OCI-LY1 (cell line): ENCODE measurements around the gene FRMD5.

Source experiments
- H2AFZ ChIP-seq: fragments of 200-600 bp; sonication (generic), shearing (Covaris generic); 2 replicates; pipeline ENCODE4 v1.6.0; 2014; ENCODE audit warnings: antibody characterized with exemption, mild to moderate bottlenecking, low read length
- H3F3A ChIP-seq: fragments of 200-600 bp; sonication (generic), shearing (Covaris generic); 2 replicates; pipeline ENCODE4 v1.6.0; 2014; ENCODE audit warnings: mild to moderate bottlenecking, antibody characterized with exemption, low read length, moderate library complexity; ENCODE audit not compliant: insufficient read depth
- H3K27ac ChIP-seq: fragments of 200-600 bp; sonication (generic); 2 replicates; pipeline ENCODE4 v1.5.1; 2014; ENCODE audit warnings: low read length, mixed run types, mild to moderate bottlenecking, low read depth; ENCODE audit not compliant: poor library complexity, severe bottlenecking
- H3K27me3 ChIP-seq: fragments of 200-600 bp; sonication (generic); 2 replicates; pipeline ENCODE4 v1.6.0; 2014; ENCODE audit warnings: antibody characterized with exemption, mild to moderate bottlenecking, low read length, moderate library complexity; ENCODE audit not compliant: insufficient read depth
- H3K36me3 ChIP-seq: fragments of 200-600 bp; sonication (generic); 2 replicates; pipeline ENCODE4 v1.6.1; 2014; ENCODE audit warnings: mild to moderate bottlenecking, antibody characterized with exemption, low read length, moderate library complexity, mixed read lengths; ENCODE audit not compliant: insufficient read depth
- H3K4me1 ChIP-seq: fragments of 200-600 bp; sonication (generic); 2 replicates; pipeline ENCODE4 v1.5.1; 2014; ENCODE audit warnings: mild to moderate bottlenecking, low read length, moderate library complexity; ENCODE audit not compliant: insufficient read depth, severe bottlenecking
- H3K4me2 ChIP-seq: fragments of 200-600 bp; sonication (generic), shearing (Covaris generic); 2 replicates; pipeline ENCODE4 v1.6.1; 2014; ENCODE audit warnings: low read length
- H3K4me3 ChIP-seq: fragments of 200-600 bp; sonication (generic); 2 replicates; pipeline ENCODE4 v1.5.1; 2014; ENCODE audit warnings: low read length, low read depth, mild to moderate bottlenecking, mixed read lengths; ENCODE audit not compliant: poor library complexity, severe bottlenecking
- H3K79me2 ChIP-seq: fragments of 200-600 bp; shearing (Covaris generic); 2 replicates; pipeline ENCODE4 v1.6.1; 2016; ENCODE audit warnings: mixed run types, low read length, mixed read lengths; ENCODE audit not compliant: insufficient read depth
- H3K9ac ChIP-seq: fragments of 200-600 bp; sonication (generic), shearing (Covaris generic); 2 replicates; pipeline ENCODE4 v1.6.1; 2014; ENCODE audit warnings: mild to moderate bottlenecking, low read length, mixed read lengths
- H3K9me2 ChIP-seq: fragments of 200-600 bp; sonication (generic), shearing (Covaris generic); 2 replicates; pipeline ENCODE4 v1.6.1; 2014; ENCODE audit warnings: low read depth, mild to moderate bottlenecking, low read length, mixed read lengths
- H3K9me3 ChIP-seq: fragments of 200-600 bp; shearing (Covaris generic); 2 replicates; pipeline ENCODE4 v1.6.1; 2014; ENCODE audit warnings: low read length, mixed read lengths
- H4K20me1 ChIP-seq: fragments of 200-600 bp; sonication (generic), shearing (Covaris generic); 2 replicates; pipeline ENCODE4 v1.6.0; 2016; ENCODE audit warnings: mild to moderate bottlenecking, low read length; ENCODE audit not compliant: insufficient read depth
- EZH2 ChIP-seq: fragments of 200-600 bp; sonication (generic), shearing (Covaris generic); IDR thresholded peaks from 2 replicates; pipeline ENCODE4 v1.8.0; 2017; ENCODE audit warnings: borderline replicate concordance, mixed run types, mild to moderate bottlenecking, antibody characterized with exemption, low read length, moderate library complexity, mixed read lengths
- TF ChIP-seq, protein P1 (sequence below): fragments of 200-600 bp; sonication (generic), shearing (Covaris generic); IDR thresholded peaks from 2 replicates; pipeline ENCODE4 v1.5.1; 2017; ENCODE audit warnings: mild to moderate bottlenecking, antibody characterized with exemption, low read length, moderate library complexity, mixed read lengths

FRMD5 gene

GRCh38 chr15:43948691-43949325 lies 246.3 kb downstream of the FRMD5 start:
- H3F3A ChIP-seq, result no peaks in the 10 kb centered on the region
- no peak overlapping the region for H3K4me2 ChIP-seq
- TF ChIP-seq, protein P1, sequence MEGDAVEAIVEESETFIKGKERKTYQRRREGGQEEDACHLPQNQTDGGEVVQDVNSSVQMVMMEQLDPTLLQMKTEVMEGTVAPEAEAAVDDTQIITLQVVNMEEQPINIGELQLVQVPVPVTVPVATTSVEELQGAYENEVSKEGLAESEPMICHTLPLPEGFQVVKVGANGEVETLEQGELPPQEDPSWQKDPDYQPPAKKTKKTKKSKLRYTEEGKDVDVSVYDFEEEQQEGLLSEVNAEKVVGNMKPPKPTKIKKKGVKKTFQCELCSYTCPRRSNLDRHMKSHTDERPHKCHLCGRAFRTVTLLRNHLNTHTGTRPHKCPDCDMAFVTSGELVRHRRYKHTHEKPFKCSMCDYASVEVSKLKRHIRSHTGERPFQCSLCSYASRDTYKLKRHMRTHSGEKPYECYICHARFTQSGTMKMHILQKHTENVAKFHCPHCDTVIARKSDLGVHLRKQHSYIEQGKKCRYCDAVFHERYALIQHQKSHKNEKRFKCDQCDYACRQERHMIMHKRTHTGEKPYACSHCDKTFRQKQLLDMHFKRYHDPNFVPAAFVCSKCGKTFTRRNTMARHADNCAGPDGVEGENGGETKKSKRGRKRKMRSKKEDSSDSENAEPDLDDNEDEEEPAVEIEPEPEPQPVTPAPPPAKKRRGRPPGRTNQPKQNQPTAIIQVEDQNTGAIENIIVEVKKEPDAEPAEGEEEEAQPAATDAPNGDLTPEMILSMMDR, result no peak
- TF ChIP-seq EZH2, result no peak

GRCh38 chr15:43943511-43943910 lies 251.6 kb downstream of the FRMD5 start:
- Histone ChIP-seq H3K27me3 (no peaks in the 10 kb centered on the region), H3K4me1 (no peaks in the 10 kb centered on the region), H3K79me2 (no peaks in the 10 kb centered on the region), H3K9me3 (no peaks in the 10 kb centered on the region), H3F3A (no peaks in the 10 kb centered on the region), H4K20me1 (no peaks in the 10 kb centered on the region), H3K4me3 (no peak overlapping the region), H2AFZ (no peak overlapping the region), H3K27ac (no peak overlapping the region), H3K4me2 (no peak overlapping the region), H3K9ac (no peak overlapping the region), H3K9me2 (no peaks in the 10 kb centered on the region), H3K36me3 (no peaks in the 10 kb centered on the region)
- TF ChIP-seq EZH2, result no peak
- TF ChIP-seq, protein P1, result no peak

More at GRCh38 chr15:43948691-43949325, 246.3 kb downstream of the FRMD5 start:
- no peaks in the 10 kb centered on the region for H3K9me3 ChIP-seq
- no peak overlapping the region for H3K27ac ChIP-seq
- H3K27me3 ChIP-seq, result no peaks in the 10 kb centered on the region
- H4K20me1 ChIP-seq, result no peaks in the 10 kb centered on the region
- H3K9ac ChIP-seq, result no peak overlapping the region
- no peaks in the 10 kb centered on the region for H3K9me2 ChIP-seq
- no peak overlapping the region for H3K4me3 ChIP-seq
- no peaks in the 10 kb centered on the region for H3K79me2 ChIP-seq
- no peak overlapping the region for H2AFZ ChIP-seq
- H3K36me3 ChIP-seq, result no peaks in the 10 kb centered on the region
- H3K4me1 ChIP-seq, result no peaks in the 10 kb centered on the region

- TF ChIP-seq, protein P1, result no peak
- TF ChIP-seq EZH2, result no peak
- Histone ChIP-seq H3K27ac (no peak overlapping the region), H3K9me2 (no peaks in the 10 kb centered on the region), H3K9ac (no peak overlapping the region), H3K4me1 (no peaks in the 10 kb centered on the region), H3K9me3 (no peaks in the 10 kb centered on the region), H3F3A (no peaks in the 10 kb centered on the region), H3K36me3 (no peaks in the 10 kb centered on the region; the same call in 1 of the 2 replicates), H3K27me3 (peaks cover 4% of the 10 kb centered on the region; the same call in 1 of the 2 replicates), H4K20me1 (no peaks in the 10 kb centered on the region), H3K4me2 (no peak overlapping the region), H3K79me2 (no peaks in the 10 kb centered on the region), H3K4me3 (no peak overlapping the region), H2AFZ (no peak overlapping the region)
Observed at GRCh38 chr15:43942194-43942593, 252.9 kb downstream of the FRMD5 start.
